Adipose tissue (tissue), 3 donors: ENCODE measurements around the gene MACC1. TPM values are rescaled to one million over a fixed set of nuclear protein-coding genes. Genes with fewer than 3 reads are reported as not detected.

ENCODE experiments used
- H3K27ac ChIP-seq: one replicate; pipeline ENCODE4 v1.5.1; 2013; ENCODE audit warnings: low read depth, low read length
- WGBS, 3 donors: extraction: QIAGEN DNeasy Blood & Tissue Kit; methylation state at CpG; one replicate each; pipeline ENCODE4 v1.1.7; 2013; 5-methylcytosine and 5-hydroxymethylcytosine counted together
- polyA plus RNA-seq, 3 donors: library from polyadenylated mRNA; stranded (reverse); fragments of 200-250 nt; gene quantifications; one replicate each; pipeline ENCODE4 v1.2.3, GENCODE V29; 2013
- donor health status: healthy with polysubstance abuse.
- donor health status: Bipolar disorder and iron deficiency.
- donor health status: healthy.

The MACC1 gene
- polyA plus RNA-seq, 3 donors: under 0.01 to 2.7 (median 0.10) TPM

GRCh38 chr7:20233362-20233761 is 16.2 kb upstream of the MACC1 start:
- 90 to 95% (median 92%) methylated on average over 4 of the region's 4 CpGs for WGBS, 3 donors
- no peak overlapping the region for H3K27ac ChIP-seq

GRCh38 chr7:20232848-20233247 is 15.7 kb upstream of the MACC1 start:
- H3K27ac ChIP-seq: no peak overlapping the region
- WGBS, 3 donors: 97 to 100% (median 98%) methylated on average over 1 of the region's 1 CpG

- 38 to 76% (median 48%) methylated on average over 7 of the region's 7 CpGs for WGBS, 3 donors
- no peak overlapping the region for H3K27ac ChIP-seq
Measured at GRCh38 chr7:20229646-20230500, 12.7 kb upstream of the MACC1 start.

- WGBS, 3 donors: 79 to 88% (median 80%) methylated on average over 3 of the region's 3 CpGs
- no peak overlapping the region for H3K27ac ChIP-seq
Measured at GRCh38 chr7:20229081-20229480, 11.9 kb upstream of the MACC1 start.

- H3K27ac ChIP-seq: no peak overlapping the region
Measured at GRCh38 chr7:20228654-20229053, 11.5 kb upstream of the MACC1 start.

GRCh38 chr7:20227291-20227795 is 10.2 kb upstream of the MACC1 start:
- WGBS, 3 donors: 90 to 95% (median 92%) methylated on average over 2 of the region's 2 CpGs
- no peak overlapping the region for H3K27ac ChIP-seq

- 0 to 54% (median 51%) methylated on average over 1 of the region's 1 CpG for WGBS, 3 donors
- no peak overlapping the region for H3K27ac ChIP-seq
Measured at GRCh38 chr7:20226860-20227259, 9.7 kb upstream of the MACC1 start.

GRCh38 chr7:20225384-20225783 is 8.2 kb upstream of the MACC1 start:
- 58 to 93% (median 67%) methylated on average over 2 of the region's 2 CpGs for WGBS, 3 donors
- no peak overlapping the region for H3K27ac ChIP-seq

- H3K27ac ChIP-seq: no peak overlapping the region
Measured at GRCh38 chr7:20224025-20224424, 6.8 kb upstream of the MACC1 start.

- H3K27ac ChIP-seq: no peak overlapping the region
- WGBS, 3 donors: 93 to 96% (median 95%) methylated on average over 5 of the region's 5 CpGs
Measured at GRCh38 chr7:20223356-20223755, 6.2 kb upstream of the MACC1 start.

- no peak overlapping the region for H3K27ac ChIP-seq
- WGBS, 3 donors: 66 to 86% (median 73%) methylated on average over 7 of the region's 7 CpGs
Measured at GRCh38 chr7:20222219-20222828, 5.1 kb upstream of the MACC1 start.

GRCh38 chr7:20220921-20221547 is 3.9 kb upstream of the MACC1 start:
- no peak overlapping the region for H3K27ac ChIP-seq
- WGBS, 3 donors: 23 to 58% (median 31%) methylated on average over 4 of the region's 4 CpGs

- H3K27ac ChIP-seq: no peak overlapping the region
- 50 to 55% (median 53%) methylated on average over 3 of the region's 3 CpGs for WGBS, 3 donors
Measured at GRCh38 chr7:20220293-20220761, 3.1 kb upstream of the MACC1 start.

GRCh38 chr7:20219446-20220292 is 2.5 kb upstream of the MACC1 start:
- WGBS, 3 donors: 46 to 51% (median 47%) methylated on average over 7 of the region's 7 CpGs
- no peak overlapping the region for H3K27ac ChIP-seq

- H3K27ac ChIP-seq: no peak overlapping the region
- WGBS, 3 donors: 59 to 88% (median 77%) methylated on average over 3 of the region's 3 CpGs
Measured at GRCh38 chr7:20219062-20219445, 1.9 kb upstream of the MACC1 start.

- H3K27ac ChIP-seq: no peak overlapping the region
Measured at GRCh38 chr7:20218279-20218678, 1.1 kb upstream of the MACC1 start.

- no peak overlapping the region for H3K27ac ChIP-seq
- 67 to 75% (median 68%) methylated on average over 1 of the region's 1 CpG for WGBS, 3 donors
Measured at GRCh38 chr7:20216406-20217036, 663 bp downstream of the MACC1 start.
